Measurements from ENCODE around the gene RRH.
"Not testable (repeated sequence)": the region's sequence is repeated elsewhere in the genome, so short reads cannot be mapped to it uniquely, and the experiment has no call there.

DNA sequence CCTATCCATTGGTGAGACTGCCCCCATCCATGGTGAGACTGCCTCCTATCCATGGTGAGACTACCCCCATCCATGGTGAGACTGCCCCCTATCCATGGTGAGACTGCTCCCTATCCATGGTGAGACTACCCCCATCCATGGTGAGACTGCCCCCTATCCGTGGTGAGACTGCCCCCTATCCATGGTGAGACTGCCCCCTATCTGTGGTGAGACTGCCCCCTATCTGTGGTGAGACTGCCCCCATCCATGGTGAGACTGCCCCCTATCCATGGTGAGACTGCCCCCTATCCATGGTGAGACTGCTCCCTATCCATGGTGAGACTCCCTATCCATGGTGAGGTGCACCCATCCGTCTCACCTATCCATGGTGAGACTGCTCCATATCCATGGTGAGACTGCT is 47.8 kb downstream of the RRH start:
- not testable (repeated sequence) for TF ChIP-seq CTCF (conservative IDR thresholded peaks at IDR 0.05; ENCODE audit: low read depth, low read length); POLR2A (IDR thresholded peaks at IDR 0.05; ENCODE audit: low read depth, low read length); FOS (IDR thresholded peaks at IDR 0.05; ENCODE audit: low read depth, low read length); MAFK (IDR thresholded peaks at IDR 0.05; ENCODE audit: low read depth, low read length); ELK1 (IDR thresholded peaks at IDR 0.05; ENCODE audit: borderline replicate concordance, low read depth, low read length); RCOR1 (IDR thresholded peaks at IDR 0.05; ENCODE audit: insufficient replicate concordance, low read length); CEBPB (IDR thresholded peaks at IDR 0.05; ENCODE audit: low read depth, low read length); RFX5 (IDR thresholded peaks at IDR 0.05; ENCODE audit: low read depth, low read length); RAD21 (IDR thresholded peaks at IDR 0.05; ENCODE audit: low read length)
- TF ChIP-seq, protein P1, sequence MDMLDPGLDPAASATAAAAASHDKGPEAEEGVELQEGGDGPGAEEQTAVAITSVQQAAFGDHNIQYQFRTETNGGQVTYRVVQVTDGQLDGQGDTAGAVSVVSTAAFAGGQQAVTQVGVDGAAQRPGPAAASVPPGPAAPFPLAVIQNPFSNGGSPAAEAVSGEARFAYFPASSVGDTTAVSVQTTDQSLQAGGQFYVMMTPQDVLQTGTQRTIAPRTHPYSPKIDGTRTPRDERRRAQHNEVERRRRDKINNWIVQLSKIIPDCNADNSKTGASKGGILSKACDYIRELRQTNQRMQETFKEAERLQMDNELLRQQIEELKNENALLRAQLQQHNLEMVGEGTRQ (IDR thresholded peaks at IDR 0.05; ENCODE audit: low read depth, low read length) = not testable (repeated sequence)
